ENCODE results near the gene PI4KA. TPM values are rescaled to one million over a fixed set of nuclear protein-coding genes. Genes with fewer than 3 reads are reported as not detected.

PI4KA gene
- total and polyA plus RNA-seq, 2 donors (not counting 1 experiment from before 2014, with no cell fraction given): 26.4 to 40.6 TPM

- H3K9ac ChIP-seq (ENCODE audit: insufficient read depth, low read length): no peak overlapping the region
- no peak overlapping the region for H3K27ac ChIP-seq (ENCODE audit: insufficient read depth, low read length)
- no peaks in the 10 kb centered on the region for H3K79me2 ChIP-seq (ENCODE audit: control insufficient read depth, insufficient read depth, low read length)
- H3K9me3 ChIP-seq (ENCODE audit: control insufficient read depth, insufficient read depth, low read depth, low read length): no peaks in the 10 kb centered on the region
- peak in 1 of 2 donors; percentile 65 for DNase-seq (ENCODE audit: low read depth in 2 of 2)
- peaks cover 8% of the 10 kb centered on the region for H3K36me3 ChIP-seq (ENCODE audit: control insufficient read depth, insufficient read depth, low read length)
- H4K20me1 ChIP-seq (ENCODE audit: control insufficient read depth, extremely low read depth, insufficient read depth, low read length): no peaks in the 10 kb centered on the region
- H2AFZ ChIP-seq (ENCODE audit: low read length): no peak overlapping the region
- H3K27me3 ChIP-seq (ENCODE audit: control insufficient read depth, insufficient read depth, low read length): no peaks in the 10 kb centered on the region
- TF ChIP-seq, protein P1, sequence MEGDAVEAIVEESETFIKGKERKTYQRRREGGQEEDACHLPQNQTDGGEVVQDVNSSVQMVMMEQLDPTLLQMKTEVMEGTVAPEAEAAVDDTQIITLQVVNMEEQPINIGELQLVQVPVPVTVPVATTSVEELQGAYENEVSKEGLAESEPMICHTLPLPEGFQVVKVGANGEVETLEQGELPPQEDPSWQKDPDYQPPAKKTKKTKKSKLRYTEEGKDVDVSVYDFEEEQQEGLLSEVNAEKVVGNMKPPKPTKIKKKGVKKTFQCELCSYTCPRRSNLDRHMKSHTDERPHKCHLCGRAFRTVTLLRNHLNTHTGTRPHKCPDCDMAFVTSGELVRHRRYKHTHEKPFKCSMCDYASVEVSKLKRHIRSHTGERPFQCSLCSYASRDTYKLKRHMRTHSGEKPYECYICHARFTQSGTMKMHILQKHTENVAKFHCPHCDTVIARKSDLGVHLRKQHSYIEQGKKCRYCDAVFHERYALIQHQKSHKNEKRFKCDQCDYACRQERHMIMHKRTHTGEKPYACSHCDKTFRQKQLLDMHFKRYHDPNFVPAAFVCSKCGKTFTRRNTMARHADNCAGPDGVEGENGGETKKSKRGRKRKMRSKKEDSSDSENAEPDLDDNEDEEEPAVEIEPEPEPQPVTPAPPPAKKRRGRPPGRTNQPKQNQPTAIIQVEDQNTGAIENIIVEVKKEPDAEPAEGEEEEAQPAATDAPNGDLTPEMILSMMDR (conservative IDR thresholded peaks at IDR 0.05 in 1 of 2, IDR thresholded peaks at IDR 0.05 in 1 of 2; ENCODE audit: low read depth in 1 of 2, low read length in 2 of 2): no peak
- TF ChIP-seq EZH2 (IDR thresholded peaks at IDR 0.05; ENCODE audit: low read length, missing control alignments): no peak
- no peak overlapping the region for H3K4me3 ChIP-seq (replicated peaks in 1 of 4; ENCODE audit: control extremely low read depth in 1 of 4, insufficient read depth in 1 of 4, low read depth in 3 of 4, low read length in 4 of 4)
- H3K4me1 ChIP-seq (ENCODE audit: control insufficient read depth, extremely low read depth, insufficient read depth, low read length): no peaks in the 10 kb centered on the region
- no peak overlapping the region for H3K4me2 ChIP-seq (ENCODE audit: extremely low read depth, insufficient read depth, low read length)
These were observed 97.1 kb downstream of the PI4KA start for GRCh38 chr22:20761536-20761935.

DNA sequence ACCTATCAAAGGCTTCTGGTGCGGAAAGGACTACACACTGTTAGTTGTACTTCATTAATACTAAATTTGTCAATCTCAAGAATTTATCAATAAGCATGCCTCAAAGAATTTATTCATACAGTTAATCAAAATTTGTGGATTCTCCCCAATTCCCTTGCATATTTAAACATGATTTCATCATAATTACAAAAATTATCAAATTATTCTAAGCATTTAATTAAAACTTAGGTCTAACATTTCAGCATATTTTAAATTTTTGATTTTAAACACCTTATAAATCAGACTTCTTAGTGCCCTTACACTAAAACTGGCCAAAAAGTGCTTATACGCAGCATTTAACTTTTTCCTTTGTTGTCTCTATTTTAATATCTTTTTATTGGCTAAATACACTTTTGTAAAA is 98.5 kb downstream of the PI4KA start:
- Histone ChIP-seq H3K27me3 (ENCODE audit: control insufficient read depth, insufficient read depth, low read length) (no peaks in the 10 kb centered on the region), H3K4me2 (ENCODE audit: extremely low read depth, insufficient read depth, low read length) (no peak overlapping the region), H3K36me3 (ENCODE audit: control insufficient read depth, insufficient read depth, low read length) (peaks cover 8% of the 10 kb centered on the region), H3K79me2 (ENCODE audit: control insufficient read depth, insufficient read depth, low read length) (no peaks in the 10 kb centered on the region), H2AFZ (ENCODE audit: low read length) (no peak overlapping the region), H3K9ac (ENCODE audit: insufficient read depth, low read length) (no peak overlapping the region), H3K4me3 (replicated peaks in 1 of 4; ENCODE audit: control extremely low read depth in 1 of 4, insufficient read depth in 1 of 4, low read depth in 3 of 4, low read length in 4 of 4) (no peak overlapping the region), H4K20me1 (ENCODE audit: control insufficient read depth, extremely low read depth, insufficient read depth, low read length) (no peaks in the 10 kb centered on the region), H3K4me1 (ENCODE audit: control insufficient read depth, extremely low read depth, insufficient read depth, low read length) (no peaks in the 10 kb centered on the region), H3K27ac (ENCODE audit: insufficient read depth, low read length) (no peak overlapping the region), H3K9me3 (ENCODE audit: control insufficient read depth, insufficient read depth, low read depth, low read length) (no peaks in the 10 kb centered on the region)
- DNase-seq (ENCODE audit: low read depth in 2 of 2): no peak
- TF ChIP-seq, protein P1 (conservative IDR thresholded peaks at IDR 0.05 in 1 of 2, IDR thresholded peaks at IDR 0.05 in 1 of 2; ENCODE audit: low read depth in 1 of 2, low read length in 2 of 2): no peak
- TF ChIP-seq EZH2 (IDR thresholded peaks at IDR 0.05; ENCODE audit: low read length, missing control alignments): no peak

DNA sequence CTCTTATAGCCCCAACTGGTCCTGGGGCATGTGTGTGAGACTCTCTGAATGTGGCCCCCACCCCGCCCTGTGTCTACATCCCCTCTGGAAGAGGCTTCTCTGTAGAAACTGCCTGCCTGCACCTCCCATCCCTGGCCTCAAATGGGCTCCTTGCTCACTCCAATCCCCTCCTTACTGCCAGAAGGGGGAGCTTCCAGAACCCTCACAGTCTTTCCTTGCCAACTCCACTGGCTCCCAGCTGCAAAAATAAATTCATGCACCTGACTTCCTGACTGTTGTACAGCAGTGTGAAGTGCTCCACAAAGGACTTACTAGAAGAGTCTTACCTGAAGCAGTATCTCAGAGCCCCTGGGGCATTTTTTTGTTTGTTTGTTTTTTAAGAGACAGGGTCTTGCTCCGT is 99.9 kb downstream of the PI4KA start:
- no peak overlapping the region for H3K27ac ChIP-seq (ENCODE audit: insufficient read depth, low read length)
- H2AFZ ChIP-seq (ENCODE audit: low read length): no peak overlapping the region
- TF ChIP-seq EZH2 (IDR thresholded peaks at IDR 0.05; ENCODE audit: low read length, missing control alignments): no peak
- TF ChIP-seq, protein P1 (conservative IDR thresholded peaks at IDR 0.05 in 1 of 2, IDR thresholded peaks at IDR 0.05 in 1 of 2; ENCODE audit: low read depth in 1 of 2, low read length in 2 of 2): no peak
- H3K9ac ChIP-seq (ENCODE audit: insufficient read depth, low read length): no peak overlapping the region
- no peak for DNase-seq (ENCODE audit: low read depth in 2 of 2)
- H3K4me2 ChIP-seq (ENCODE audit: extremely low read depth, insufficient read depth, low read length): no peak overlapping the region
- H4K20me1 ChIP-seq (ENCODE audit: control insufficient read depth, extremely low read depth, insufficient read depth, low read length): no peaks in the 10 kb centered on the region
- peaks cover 3% of the 10 kb centered on the region for H3K36me3 ChIP-seq (ENCODE audit: control insufficient read depth, insufficient read depth, low read length)
- H3K4me3 ChIP-seq (replicated peaks in 1 of 4; ENCODE audit: control extremely low read depth in 1 of 4, insufficient read depth in 1 of 4, low read depth in 3 of 4, low read length in 4 of 4): no peak overlapping the region
- no peaks in the 10 kb centered on the region for H3K9me3 ChIP-seq (ENCODE audit: control insufficient read depth, insufficient read depth, low read depth, low read length)
- H3K79me2 ChIP-seq (ENCODE audit: control insufficient read depth, insufficient read depth, low read length): no peaks in the 10 kb centered on the region
- no peaks in the 10 kb centered on the region for H3K27me3 ChIP-seq (ENCODE audit: control insufficient read depth, insufficient read depth, low read length)
- H3K4me1 ChIP-seq (ENCODE audit: control insufficient read depth, extremely low read depth, insufficient read depth, low read length): no peaks in the 10 kb centered on the region
